HCT116 (cell line): ENCODE measurements around the gene RENBP.

Experiments
- CTCF ChIP-seq, 3 experiments: fragments of 200-600 bp in 1 of 3; sonication (generic) in 1 of 3; IDR thresholded peaks in 2 of 3; conservative IDR thresholded peaks in 1 of 3; 2 replicates each; pipeline ENCODE4 v1.5.1; 2012 to 2017; ENCODE audit warnings: low read depth in 2 of 3, low read length in 2 of 3, antibody characterized with exemption in 1 of 3, borderline replicate concordance in 1 of 3, control low read depth in 1 of 3, mild to moderate bottlenecking in 1 of 3, mixed read lengths in 1 of 3, mixed run types in 1 of 3, moderate library complexity in 1 of 3; ENCODE audit not compliant: insufficient read depth in 1 of 3
- POLR2A ChIP-seq: IDR thresholded peaks from 2 replicates; pipeline ENCODE4 v1.7.0; 2011; ENCODE audit warnings: borderline replicate concordance; ENCODE audit not compliant: insufficient read depth, insufficient read length; ENCODE audit errors: extremely low read depth

GRCh38 chrX:153950127-153950526 lies 5.7 kb upstream of the RENBP start:
- no peak for TF ChIP-seq CTCF (IDR thresholded peaks at IDR 0.05 in 2 of 3, conservative IDR thresholded peaks at IDR 0.05 in 1 of 3; ENCODE audit: borderline replicate concordance in 1 of 3, insufficient read depth in 1 of 3, low read depth in 2 of 3, low read length in 2 of 3)
- TF ChIP-seq POLR2A = no peak
